GM21528 (cell line): ENCODE data around the gene TP53TG3E.
"Not testable (repeated sequence)": the region's sequence is repeated elsewhere in the genome, so short reads cannot be mapped to it uniquely, and the experiment has no call there.

Source experiments
- ATAC-seq: cut with Tn5 transposase; IDR thresholded peaks from one replicate; pipeline ENCODE4 v1.9.1; 2021; ENCODE audit warnings: mild to moderate bottlenecking, moderate library complexity; ENCODE audit not compliant: unreplicated experiment, low FRiP score

TP53TG3E gene

GRCh38 chr16:33304006-33304405 is at the start of gene TP53TG3E:
TSS of gene TP53TG3E (plus strand) at chr16:33304306. CDS start at chr16:33304374, 68 bp downstream.
- not testable (repeated sequence) for ATAC-seq

DNA sequence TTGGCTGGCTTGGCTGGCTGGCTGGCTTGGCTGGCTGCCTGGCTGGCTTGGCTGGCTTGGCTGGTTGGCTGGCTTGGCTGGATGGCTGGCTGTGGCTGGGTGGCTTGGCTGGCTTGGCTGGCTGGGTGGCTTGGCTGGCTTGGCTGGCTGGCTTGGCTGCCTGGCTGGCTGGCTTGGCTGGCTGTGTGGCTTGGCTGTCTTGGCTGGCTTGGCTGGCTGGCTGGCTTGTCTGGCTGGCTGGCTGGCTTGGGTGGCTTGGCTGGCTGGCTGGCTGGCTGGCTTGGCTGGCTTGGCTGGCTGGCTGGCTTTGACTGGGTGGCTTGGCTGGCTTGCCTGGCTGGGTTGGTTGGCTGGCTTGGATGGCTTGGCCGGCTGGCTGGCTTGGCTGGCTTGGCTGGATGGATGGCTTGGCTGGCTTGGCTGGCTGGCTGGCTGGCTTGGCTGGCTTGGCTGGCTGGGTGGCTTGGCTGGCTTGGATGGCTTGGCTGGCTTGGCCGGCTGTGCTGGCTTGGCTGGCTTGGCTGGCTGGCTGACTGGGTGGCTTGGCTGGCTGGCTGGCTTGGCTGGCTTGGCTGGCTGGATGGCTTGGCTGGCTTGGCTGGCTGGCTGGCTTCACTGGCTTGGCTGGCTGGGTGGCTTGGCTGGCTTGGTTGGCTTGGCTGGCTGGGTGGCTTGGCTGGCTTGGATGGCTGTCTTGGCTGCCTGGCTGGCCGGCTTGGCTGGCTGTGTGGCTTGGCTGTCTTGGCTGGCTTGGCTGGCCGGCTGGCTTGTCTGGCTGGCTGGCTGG is 32.3 kb downstream of the TP53TG3E start:
- not testable (repeated sequence) for ATAC-seq

DNA sequence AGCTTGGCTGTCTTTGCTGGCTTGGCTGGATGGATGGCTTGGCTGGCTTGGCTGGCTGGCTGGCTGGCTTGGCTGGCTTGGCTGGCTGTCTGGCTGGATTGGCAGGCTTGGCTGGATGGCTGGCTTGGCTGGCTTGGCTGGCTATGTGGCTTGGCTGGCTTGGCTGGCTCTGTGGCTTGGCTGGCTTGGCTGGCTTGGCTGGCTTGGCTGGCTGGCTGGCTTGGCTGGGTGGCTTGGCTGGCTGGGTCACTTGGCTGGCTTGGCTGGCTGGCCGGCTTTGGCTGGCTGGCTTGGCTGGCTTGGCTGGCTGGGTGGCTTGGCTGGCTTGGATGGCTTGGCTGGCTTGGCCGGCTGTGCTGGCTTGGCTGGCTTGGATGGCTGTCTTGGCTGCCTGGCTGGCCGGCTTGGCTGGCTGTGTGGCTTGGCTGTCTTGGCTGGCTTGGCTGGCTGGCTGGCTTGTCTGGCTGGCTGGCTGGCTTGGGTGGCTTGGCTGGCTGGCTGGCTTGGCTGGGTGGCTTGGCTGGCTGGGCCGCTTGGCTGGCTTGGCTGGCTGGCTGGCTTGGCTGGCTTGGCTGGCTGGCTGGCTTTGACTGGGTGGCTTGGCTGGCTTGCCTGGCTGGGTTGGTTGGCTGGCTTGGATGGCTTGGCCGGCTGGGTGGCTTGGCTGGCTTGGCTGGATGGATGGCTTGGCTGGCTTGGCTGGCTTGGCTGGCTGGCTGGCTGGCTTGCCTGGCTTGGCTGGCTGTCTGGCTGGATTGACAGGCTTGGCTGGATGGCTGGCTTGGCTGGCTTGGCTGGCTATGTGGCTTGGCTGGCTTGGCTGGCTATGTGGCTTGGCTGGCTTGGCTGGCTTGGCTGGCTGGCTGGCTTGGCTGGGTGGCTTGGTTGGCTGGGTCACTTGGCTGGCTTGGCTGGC is 33.8 kb downstream of the TP53TG3E start:
- not testable (repeated sequence) for ATAC-seq

DNA sequence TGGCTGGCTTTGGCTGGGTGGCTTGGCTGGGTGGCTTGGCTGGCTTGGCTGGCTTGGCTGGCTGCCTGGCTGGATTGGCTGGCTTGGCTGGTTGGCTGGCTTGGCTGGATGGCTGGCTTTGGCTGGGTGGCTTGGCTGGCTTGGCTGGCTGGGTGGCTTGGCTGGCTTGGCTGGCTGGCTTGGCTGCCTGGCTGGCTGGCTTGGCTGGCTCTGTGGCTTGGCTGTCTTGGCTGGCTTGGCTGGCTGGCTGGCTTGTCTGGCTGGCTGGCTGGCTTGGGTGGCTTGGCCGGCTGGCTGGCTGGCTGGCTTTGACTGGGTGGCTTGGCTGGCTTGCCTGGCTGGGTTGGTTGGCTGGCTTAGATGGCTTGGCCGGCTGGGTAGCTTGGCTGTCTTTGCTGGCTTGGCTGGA is 34.4 kb downstream of the TP53TG3E start:
- not testable (repeated sequence) for ATAC-seq

GRCh38 chr16:33339093-33340061 is 35.3 kb downstream of the TP53TG3E start:
- ATAC-seq = not testable (repeated sequence)
